ENCODE results near the gene GGA1. TPM values are rescaled to one million over a fixed set of nuclear protein-coding genes. Genes with fewer than 3 reads are reported as not detected.

The GGA1 gene
- total and polyA plus RNA-seq, 2 donors (not counting 1 experiment from before 2014, with no cell fraction given), result 137 to 154 TPM

GRCh38 chr22:37657590-37658132 lies 49.0 kb downstream of the GGA1 start:
- intact Hi-C loops (cut with micrococcal nuclease), result loop anchor here (1.0 kb wide), 5 partner anchors 14 to 89 kb away; partner anchors contain the start of genes GGA1 and NOL12
- Histone ChIP-seq H3K4me3 (ENCODE audit: control extremely low read depth in 1 of 5, extremely low read depth in 1 of 5, insufficient read depth in 1 of 5, low read depth in 2 of 5, low read length in 4 of 5) (peak overlapping the region; percentile 42 to 74 (median 61)), H3K9me3 (ENCODE audit: control extremely low read depth in 1 of 3, control insufficient read depth in 2 of 3, insufficient read depth in 1 of 3, low read length in 2 of 3) (no peaks in the 10 kb centered on the region), H3K79me2 (ENCODE audit: control insufficient read depth, insufficient read depth, low read length) (peaks cover 36% of the 10 kb centered on the region), H3K4me2 (replicated peaks; ENCODE audit: low read depth, low read length, poor library complexity, severe bottlenecking) (peak overlapping the region; percentile 97), H2AFZ (ENCODE audit: insufficient read depth, low read depth, low read length, poor library complexity, severe bottlenecking) (peak overlapping the region; percentile 73), H4K20me1 (ENCODE audit: control insufficient read depth, insufficient read depth, low read length, poor library complexity, severe bottlenecking) (peaks cover 8% of the 10 kb centered on the region), H3K27me3 (replicated peaks in 1 of 4; ENCODE audit: control extremely low read depth in 1 of 4, control insufficient read depth in 3 of 4, insufficient read depth in 4 of 4, low read length in 3 of 4) (no peaks in the 10 kb centered on the region), H3K4me1 (ENCODE audit: control insufficient read depth in 2 of 2, insufficient read depth in 2 of 2, low read length in 2 of 2) (peaks cover 38 to 44% of the 10 kb centered on the region in 2 donors), H3K27ac (ENCODE audit: low read length in 2 of 2) (peak overlapping the region; percentile 72 to 84), H3K36me3 (replicated peaks in 1 of 2; ENCODE audit: control extremely low read depth in 1 of 2, control insufficient read depth in 1 of 2, extremely low read depth in 1 of 2, insufficient read depth in 2 of 2, low read length in 1 of 2) (peaks cover 0 to 19% of the 10 kb centered on the region in 2 experiments), H3K9ac (ENCODE audit: low read length) (peak overlapping the region; percentile 59)
- POLR2A ChIA-PET, result interaction anchor here (0.6 to 3.0 kb wide), 12 partner anchors 14 to 49 kb away, joined by 3 to 44 read pairs (median 6); partner anchors contain the start of genes GGA1, LGALS1 and NOL12
- peak overlapping the region; percentile 99 for H3K27ac Mint-ChIP-seq
- DNase-seq (no peak), ATAC-seq (ENCODE audit: low read depth) (no peak)
- 14% methylated on average over 5 of the region's 6 CpGs for WGBS (ENCODE audit: insufficient coverage)
- no peaks in the 10 kb centered on the region for H3K27me3 Mint-ChIP-seq
- peak overlapping the region; percentile 98 for H3K4me3 Mint-ChIP-seq
- TF ChIP-seq EZH2 (IDR thresholded peaks at IDR 0.05; ENCODE audit: borderline replicate concordance, insufficient read depth, low read depth, low read length, poor library complexity, severe bottlenecking), result no peak
- no peak for TF ChIP-seq CTCF (IDR thresholded peaks at IDR 0.05)
- CTCF ChIA-PET, result interaction anchor here (0.7 to 22.6 kb wide), 19 partner anchors 8 to 239 kb away, joined by 3 to 462 read pairs (median 6); partner anchors contain the start of genes GGA1, LGALS1, NOL12 and SH3BP1
- peaks cover 45% of the 10 kb centered on the region for H3K4me1 Mint-ChIP-seq
- no peaks in the 10 kb centered on the region for H3K9me3 Mint-ChIP-seq (ENCODE audit: insufficient read depth)

All from B cell (primary cell).